NCI-H2196 (cell line): ENCODE results near the gene KRT7.
A peak's percentile ranks its signal among the peaks of the same experiment; 100 is the strongest.

Experiments
- DNase-seq: peaks from one replicate; lab custom pipeline; 2025; ENCODE audit not compliant: unreplicated experiment; lab: John Stamatoyannopoulos, UW

KRT7 gene

DNA sequence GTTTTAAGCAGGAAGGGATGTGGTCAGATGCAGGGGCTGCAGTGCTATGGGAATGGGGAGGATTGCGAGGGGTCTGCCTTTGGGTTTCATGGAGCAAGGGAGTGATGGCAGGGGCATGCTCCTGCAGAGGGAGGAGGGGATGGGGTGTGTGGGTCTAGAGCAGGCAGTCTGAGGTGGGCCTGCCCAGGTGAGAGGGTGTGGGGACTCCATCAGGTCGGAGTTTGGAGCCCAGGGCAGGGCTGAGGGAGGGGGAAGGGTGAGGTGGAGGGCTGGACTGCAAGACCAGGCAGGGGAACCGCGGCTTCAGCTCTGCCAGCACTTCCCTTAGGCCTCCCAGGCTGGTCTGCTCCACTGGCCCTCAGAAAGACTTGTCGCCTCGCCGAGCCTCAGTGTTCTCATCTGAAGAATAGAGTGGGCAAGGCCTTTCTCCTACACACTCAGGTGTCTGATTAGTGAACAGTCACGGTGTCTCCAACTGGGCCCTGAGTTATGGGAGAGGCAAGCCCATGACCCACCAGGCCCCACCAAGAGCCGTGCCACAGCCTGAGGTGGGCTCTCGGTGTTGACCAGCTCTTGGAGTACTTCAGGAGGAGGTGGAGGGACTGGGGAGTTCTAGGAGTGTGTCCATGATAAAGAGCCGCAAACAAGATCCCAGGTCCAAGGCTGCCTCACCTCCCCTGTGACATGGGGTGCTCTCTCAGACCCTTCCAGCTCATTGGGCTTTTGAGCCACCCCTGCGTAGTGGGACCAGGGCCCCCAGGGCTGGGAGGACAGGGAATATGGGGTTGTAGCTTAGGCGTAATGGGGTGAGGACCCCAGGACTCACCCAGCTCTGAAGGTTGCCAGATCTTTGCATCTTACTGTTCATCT, 21.1 kb upstream of the KRT7 start:
- no peak for DNase-seq

DNA sequence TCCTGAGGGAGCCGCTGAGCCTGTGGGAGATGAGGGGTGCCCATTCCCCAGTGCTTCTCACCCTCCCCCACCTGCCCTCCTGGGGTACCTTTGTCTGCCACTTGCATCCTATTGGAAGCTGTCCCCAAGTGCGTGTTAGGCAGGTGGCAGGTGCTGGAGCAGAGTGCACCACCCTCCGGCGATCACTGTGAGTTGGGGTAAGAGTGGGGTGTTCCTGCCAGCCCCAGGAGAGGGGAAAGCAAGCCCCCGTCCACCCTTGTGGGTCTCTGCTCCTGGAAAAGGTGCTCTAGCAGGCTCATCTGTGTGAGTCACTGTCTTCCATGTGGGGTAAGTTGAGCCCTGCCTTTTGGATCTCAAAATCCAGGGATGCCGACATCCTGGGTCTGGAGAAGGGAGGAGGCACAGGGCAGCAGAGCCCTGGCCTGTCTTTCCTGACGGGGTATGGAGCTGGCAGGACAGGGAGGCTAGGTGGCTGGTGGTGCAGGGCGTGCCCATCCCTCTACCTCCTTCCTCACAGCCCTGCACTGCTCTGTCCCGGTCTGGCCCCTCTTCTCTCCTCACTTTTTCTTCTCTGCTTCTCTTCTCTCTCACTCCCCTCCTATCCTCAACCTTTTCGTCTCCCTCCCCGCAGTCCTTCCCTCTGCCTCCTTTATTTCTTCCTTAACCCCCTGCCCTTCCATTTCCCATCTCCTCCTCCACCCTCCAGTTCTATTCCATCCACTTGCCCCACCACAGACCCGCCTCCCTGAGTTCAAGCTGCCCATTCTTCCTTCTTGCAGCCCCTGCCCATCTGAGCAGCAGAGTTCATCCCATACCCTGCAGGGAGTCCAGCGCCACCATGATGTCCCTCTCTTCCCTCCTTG, 20.1 kb upstream of the KRT7 start:
- no peak for DNase-seq

DNA sequence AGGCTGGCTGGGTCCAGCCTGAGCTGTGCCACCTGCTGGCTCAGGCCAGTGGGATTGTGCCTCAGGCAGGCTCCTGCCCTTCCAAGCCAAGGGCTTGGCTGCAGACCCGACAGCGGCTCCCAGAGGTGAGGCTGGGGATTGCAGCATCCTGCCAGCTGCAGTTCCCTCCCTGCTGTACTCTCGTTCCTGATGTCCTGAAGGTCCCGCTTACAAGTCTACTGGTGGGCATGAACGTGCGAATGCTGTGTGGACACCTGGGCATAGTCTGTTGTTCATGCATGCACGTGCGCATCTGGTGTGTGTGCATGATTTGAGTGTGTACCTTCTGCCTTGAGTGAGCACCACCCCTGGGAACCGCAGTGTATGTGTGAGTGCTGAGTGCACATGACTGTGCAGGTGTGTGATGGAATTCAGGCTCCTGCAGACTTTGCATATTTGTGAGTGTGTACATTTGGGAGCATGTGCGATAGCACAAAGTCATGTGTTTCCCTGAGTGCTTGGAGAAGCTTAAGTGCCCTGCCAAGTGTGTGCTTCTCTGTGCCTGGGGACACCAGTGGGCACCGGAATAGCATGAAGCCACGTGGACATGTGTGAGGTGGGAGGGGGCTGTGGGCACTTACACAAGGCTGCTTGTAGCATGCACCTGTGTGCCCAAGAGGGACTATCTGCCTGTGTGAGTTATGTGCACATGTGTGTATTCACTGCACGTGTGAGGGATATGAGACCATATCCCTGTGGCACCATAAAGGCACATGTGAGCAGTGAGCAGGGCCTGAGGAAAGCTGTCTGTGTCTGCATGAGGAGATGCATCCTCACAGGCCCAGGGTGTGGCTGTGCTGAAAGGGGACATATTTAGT, 19.3 kb upstream of the KRT7 start:
- DNase-seq = peak; percentile 90

DNA sequence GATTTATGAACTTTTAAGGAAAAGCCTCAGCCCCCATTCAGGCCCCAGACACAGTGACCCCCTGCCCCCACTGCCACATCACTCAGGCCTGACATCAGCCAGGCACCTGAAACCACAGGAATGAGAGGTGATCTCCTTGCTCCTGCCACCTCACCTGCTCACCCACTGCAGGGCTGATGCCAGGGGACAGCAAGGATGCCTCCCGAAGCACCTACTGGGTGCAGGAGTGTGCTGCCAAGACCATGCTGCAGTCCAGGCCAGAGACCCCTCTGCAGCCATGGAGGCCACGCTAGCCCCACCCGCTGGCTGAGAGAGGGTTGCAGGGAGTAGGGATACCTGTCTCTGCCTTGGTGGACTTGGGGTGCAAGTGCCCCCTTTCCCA, 18.6 kb upstream of the KRT7 start:
- DNase-seq = no peak

DNA sequence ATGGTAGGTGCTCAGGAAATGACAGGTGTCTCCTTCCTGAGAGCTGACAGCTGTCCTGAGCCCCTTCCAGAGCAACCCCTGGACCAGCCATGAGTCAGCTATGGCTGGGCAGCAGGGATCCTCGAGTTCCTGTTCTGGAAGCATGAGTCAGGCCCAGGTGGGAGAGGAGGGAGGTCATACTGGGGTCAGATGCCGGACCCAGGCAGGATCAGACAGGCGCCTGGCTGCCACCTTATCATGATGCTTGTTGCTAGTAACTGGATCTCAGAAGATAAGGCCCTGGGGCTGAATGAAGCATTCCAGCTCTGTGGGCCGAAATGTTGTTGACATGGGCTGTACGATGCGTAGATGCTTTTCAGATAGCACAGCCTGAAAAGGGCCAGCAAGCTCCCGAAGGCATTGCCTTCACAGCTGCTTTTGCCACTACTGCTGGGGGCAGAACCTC, 17.4 kb upstream of the KRT7 start:
- peak; percentile 79 for DNase-seq

DNA sequence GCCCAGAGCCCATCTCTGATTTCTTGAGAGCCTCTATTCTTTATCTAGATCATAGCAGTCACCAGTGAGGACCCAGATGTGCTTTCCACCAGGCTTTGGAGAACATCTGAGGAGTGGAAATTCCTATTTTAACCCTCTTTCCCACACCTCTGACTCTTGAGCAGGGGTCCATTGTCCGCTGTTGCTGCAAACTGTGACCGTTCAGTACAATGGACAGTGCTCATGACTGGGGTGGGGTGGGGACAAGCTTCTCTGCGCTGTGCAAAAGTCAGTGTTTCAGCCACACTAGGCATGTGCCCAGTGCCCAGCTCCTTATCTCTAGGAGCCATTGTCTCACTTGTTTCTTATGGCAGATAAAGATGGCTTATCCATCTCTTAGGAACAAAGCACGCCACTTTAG, 16.9 kb upstream of the KRT7 start:
- no peak for DNase-seq

DNA sequence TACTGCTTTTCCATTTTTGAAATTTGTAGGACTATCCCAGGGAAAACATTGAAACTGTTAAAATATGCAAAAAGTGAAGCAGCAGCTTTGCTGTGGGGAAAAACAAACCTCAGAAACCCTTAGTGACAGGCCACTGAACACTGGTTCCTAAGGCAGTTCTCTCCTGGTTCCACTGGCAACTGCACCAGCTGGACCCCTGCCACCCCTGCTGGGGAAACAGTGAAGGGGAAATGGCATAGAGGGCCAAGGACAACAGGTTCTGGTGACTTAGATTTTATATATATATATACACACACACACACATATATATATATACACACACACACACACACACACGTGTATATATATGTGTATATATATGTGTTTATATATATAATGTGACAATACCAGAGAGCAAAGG, 16.2 kb upstream of the KRT7 start:
- DNase-seq = no peak

DNA sequence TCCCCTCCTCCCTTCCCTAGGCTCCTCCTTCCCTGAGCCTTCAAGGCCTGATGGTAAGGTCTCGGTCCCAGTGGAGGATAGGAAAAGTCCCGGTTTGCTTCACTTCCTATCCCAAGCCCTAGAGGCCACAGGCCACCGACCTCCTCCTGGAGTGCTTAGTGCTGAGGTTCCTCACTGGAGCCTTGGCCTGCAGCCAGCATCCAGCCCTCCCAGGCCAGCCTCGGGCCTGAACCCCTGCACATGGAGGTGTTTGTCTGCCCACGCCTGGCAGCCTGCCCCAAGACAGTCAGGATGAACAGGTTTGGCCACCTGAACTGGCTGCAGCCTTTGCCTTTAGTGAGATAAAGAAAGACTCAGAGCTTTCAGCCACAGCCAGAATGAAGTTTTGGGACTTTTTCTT, 15.8 kb upstream of the KRT7 start:
- peak; percentile 79 for DNase-seq

DNA sequence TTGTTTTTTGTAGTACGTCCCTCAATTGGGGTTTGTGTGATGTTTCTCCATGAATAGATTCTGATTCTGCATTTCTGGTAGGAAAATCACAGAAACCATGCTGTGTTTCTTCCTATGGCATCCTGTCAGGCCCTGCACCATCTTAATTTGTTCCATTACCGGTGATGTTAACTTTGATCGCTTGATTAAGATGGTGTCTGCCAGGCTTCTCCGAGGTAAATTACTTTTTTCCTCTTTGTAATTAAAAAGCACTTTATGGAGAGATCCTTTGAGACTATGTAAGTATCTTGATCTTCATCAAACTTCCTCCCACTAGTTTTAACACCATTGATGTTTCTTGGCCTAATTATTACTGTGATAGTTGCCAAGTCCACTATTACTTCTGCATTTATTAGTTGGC, 15.0 kb upstream of the KRT7 start:
- no peak for DNase-seq

DNA sequence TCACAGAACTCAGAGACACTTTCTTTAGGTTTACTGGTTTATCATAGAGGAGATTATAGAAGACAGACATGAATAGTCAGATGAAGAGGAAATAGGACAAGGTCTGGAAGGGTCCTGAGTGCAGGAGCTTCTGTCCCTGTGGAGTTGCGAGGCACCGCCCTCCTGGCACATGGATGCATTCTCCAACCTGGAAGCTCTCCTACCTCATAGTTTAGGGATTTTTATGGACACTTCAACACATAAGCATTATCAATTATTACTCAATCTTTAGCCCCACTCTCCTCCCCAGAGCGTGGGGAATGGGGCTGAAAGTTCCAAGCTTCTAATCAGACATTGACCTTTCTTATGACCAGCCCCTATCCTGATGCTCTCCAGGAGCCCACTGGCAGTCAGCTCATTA, 12.6 kb upstream of the KRT7 start:
- DNase-seq = no peak

DNA sequence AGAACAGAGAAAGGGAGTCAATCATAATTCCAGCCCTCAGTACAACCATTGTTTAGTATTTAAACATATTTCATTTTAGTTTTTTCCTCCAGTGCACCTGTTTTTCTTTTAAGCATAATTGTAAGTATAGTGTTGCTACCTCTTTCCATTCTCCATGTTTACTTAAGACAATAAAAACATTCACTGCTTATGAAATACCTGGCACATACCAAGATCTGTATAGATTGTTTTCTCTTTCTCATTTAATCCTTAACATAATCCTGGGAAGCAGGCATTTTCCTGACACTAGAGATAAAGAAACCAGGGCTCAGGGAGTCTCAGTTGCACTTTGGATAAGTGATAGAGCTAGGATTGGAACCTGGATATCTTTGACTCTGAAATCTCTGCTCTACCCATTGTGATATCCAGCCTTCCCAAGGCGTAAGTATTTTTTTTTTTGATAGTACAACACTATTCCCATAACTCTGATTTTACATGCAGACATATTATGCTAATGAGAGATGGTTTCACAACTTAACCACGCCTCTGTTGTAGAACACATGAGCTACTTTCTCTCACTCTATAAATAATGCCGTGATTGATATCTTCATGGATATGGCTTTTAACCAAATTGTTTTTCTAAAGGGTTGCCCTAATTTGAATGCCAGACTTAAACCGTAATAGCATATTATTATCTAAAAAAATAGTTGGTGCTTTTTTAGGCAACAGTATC, 11.8 kb upstream of the KRT7 start:
- no peak for DNase-seq

DNA sequence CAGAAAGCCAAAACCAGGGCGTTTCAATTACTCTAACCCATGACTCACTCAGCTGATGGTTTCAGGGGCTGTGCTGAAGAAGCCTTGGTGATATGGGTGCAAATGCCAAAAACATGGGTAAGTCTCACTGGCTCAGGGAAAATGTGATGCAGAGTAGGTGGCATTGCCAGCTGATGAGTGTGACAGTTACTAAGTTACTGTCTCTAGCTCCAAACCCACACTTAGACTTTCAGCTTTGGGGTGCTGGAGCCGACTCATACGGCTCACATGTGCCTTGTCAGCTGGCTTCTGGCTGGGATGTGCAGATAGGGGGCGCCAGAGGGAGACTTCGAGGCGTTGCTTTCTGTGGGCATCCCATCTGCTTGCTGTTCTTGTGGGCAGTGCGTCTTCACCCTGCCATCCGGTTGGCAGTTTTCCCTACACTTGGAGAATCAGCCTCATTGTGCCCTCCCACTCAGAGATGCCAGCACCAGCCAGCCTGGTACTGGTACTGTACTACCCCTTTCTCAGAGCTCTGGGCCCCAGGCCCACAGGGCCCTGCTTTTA, 11.1 kb upstream of the KRT7 start:
- DNase-seq = peak; percentile 69

DNA sequence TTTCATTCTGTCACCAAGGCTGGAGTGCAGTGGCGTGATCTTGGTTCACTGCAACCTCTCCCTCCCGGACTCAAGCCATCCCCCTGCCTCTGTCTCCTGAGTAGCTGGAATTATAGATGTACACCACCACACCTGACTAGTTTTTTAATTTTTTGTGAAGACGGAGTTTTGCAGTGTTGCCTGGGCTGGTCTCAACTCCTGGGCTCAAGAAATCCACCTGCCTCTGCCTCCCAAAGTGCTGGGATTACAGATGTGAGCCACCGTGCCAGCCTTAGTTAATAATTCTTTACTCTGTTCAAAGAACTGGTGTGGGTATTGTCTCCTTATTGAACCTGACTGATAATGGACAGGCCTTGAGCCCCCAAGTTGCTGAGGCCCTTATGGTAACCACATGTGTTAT, 10.4 kb upstream of the KRT7 start:
- no peak for DNase-seq

DNA sequence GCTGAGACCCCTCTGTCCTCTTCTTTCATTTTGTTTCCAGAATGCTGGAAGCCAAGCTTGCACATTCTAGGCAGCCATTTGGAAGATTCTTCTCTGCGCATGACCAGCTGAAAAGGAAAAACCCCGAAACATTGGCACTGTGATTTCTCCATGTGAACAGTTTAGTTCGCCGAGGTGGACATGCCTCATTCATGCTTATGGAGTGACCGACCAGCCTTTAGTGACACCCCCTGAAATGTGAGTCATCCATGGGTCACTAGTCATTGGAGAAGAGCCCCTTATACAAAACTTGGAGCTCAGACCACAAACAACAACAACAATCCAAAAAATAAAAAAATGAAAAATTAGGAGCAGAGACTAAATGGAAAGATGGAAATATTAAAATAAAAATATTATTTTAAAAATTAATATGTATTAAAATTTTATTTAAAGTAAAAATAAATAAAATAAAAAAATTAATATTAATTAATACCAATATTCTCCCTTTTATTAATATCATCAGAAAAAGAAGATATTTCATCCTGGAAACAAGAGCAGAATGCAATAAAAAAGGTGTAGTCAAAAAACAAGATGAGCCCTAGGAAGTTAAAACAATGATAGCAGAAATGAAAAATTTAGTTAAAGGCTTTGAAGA, 9.5 kb upstream of the KRT7 start:
- DNase-seq = no peak

DNA sequence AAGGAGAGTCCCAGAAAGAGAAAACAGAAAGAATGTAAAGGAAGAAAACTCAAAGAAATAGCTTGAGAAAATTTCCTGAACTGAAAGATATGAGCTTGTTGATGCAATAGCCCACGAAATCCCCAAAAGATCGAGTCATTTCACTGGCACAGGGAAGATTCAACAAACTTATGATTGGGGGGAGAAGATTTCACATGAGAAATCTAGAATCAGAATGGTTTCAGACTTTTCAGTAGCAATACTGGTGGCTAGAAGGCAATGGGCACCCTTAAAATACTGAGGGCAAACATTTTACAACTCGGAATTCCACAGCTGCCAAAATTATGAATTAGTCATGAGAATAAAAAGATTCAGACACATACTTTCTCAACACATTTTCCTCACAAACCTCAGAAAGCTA, 8.9 kb upstream of the KRT7 start:
- no peak for DNase-seq

DNA sequence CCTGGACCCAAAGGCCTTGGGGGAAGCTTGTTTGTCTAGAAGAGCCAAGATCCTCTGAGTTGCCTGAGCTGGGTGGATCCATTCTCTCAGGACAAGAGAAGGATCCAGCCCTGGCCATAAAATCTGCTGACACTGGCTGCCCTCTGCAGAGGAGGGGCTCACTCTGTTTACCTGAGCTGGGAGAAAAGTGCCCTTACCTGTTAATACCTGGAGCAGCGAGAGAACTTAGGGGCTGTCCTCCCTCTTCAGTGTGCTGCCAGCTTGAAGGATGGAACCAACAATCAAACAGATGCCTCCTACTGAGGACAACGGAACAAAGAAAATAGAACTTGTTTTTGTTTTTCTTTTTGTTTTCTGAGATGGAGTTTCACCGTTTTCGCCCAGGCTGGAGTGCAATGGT, 7.3 kb upstream of the KRT7 start:
- no peak for DNase-seq

DNA sequence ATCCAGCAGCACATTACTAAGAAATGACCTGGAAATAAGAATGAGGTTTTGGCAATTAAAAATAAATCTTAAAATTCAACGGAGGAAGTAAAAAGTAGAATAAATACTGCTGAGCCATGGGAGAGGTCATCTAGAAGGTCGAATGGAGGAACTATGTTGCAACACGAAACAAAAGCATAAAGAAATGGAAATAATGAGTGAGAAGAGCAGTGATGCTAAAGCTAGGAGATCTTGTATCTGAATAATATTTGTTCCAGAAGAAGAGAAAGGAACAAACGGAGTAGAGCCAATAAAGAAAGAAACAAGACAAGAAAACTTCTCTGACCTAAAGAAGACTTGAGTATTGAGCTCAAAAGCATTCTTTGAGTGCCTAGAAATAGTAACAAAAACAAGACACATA, 6.6 kb upstream of the KRT7 start:
- DNase-seq = no peak

DNA sequence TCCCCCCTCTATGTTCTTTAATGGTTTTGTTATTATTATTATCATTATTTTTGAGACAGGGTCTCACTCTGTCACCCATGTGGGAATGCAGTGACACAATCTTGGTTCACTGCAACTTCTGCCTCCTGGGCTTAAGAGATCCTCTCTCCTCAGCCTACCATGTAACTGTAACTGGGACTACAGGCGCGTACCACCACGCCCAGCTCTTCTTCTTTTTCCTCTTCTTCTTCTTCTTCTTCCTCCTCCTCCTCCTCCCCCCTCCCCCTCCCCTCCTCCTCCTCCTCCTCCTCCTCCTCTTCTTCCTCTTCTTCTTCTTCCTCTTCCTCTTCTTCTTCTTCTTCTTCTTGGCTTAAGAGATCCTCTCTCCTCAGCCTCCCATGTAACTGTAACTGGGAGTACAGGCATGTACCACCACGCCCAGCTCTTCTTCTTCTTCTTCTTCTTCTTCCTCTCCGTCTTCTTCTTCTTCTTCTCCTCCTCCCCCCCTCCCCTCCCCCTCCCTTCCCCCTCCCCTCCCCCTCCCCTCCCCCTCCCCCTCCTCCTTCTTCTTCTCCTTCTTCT, 5.4 kb upstream of the KRT7 start:
- no peak for DNase-seq

DNA sequence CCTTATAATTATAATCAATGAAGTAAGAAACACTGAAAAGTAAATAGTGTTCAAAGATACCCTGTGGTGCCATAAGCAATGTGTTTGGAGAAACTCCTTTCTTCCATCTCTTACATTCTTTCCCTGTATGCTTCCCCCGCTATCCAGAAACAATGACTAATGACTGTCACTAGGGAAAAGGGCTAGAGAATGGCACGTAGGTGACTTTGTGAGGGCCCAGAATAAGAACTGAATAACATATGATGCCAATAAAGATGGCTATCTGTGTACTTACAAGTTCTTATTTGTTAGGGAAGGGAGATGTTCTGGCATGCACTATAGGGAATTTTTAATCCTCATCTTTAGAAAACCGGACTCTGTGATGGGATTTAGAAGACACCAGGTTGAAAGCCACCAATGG, 4.7 kb upstream of the KRT7 start:
- no peak for DNase-seq

DNA sequence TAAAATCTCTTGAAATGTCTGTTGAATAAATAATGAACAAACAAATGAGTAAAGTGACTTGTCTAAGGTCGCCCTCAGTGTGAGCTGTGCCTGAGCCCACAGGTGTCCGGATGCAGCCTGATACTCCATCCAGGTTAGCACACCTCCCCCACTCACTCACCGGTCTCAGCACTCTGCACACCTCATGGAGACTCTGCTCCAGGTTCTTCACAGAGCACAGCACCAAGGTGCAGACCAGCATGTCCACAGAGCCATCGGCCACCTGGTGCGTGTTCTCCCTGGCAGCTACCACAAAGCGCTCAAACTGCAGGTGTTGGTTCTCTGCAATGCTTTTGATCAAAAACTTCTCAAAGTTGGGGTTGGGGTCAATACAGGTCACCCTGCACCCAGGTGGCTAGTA, 4.1 kb upstream of the KRT7 start:
- no peak for DNase-seq
